HG03280 (cell line): ENCODE data around the gene CTCFL.

ENCODE experiments used
- ATAC-seq: cut with Tn5 transposase; IDR thresholded peaks from one replicate; pipeline ENCODE4 v1.9.1; 2021; ENCODE audit warnings: mild to moderate bottlenecking, moderate library complexity; ENCODE audit not compliant: unreplicated experiment

Gene CTCFL

DNA sequence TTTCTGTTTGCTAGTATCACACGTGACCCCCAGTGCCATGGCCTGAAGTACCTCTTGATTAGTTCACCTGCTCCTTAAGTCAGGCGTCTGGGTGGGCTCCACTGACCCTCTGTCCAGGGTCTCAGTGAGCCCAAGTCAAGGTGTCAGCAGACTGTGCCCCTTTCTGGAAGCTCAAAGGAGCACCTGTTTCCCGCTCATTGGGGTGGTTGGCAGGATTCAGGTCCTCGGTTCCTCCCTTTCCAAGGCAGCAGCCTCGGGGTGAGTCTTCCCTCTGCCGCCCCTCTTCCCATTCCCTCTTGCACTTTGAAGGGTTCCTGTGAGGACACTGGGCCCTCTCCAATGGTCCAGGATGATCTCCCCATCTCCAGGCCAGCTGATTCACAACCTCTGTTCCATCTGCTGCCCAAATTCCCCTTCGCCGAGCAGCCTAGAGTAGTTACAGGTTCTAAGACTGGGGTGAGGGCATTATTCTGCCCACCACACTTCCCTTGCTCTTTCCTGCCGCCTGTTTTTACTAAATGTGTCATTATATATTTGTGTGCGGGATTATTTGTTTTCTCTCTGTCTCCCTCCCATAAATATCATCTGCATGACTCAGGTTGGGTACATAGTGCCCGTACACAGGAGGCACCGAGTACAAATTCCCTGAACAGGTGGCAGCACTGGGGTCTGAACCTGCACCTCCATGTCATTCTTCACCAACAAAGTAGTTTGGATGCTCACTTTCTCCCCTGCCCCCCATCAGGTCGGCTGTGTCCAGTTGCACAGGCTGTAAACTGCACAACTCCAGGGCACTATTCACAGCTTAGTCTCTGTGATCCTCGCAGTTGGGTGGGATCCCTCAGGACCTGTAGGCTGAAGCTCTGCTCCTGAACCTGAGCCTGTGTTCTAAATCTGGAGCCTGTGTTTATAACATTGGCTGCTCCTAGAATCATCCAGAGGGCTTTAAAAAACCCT is 75.3 kb downstream of the CTCFL start:
- ATAC-seq = no peak

DNA sequence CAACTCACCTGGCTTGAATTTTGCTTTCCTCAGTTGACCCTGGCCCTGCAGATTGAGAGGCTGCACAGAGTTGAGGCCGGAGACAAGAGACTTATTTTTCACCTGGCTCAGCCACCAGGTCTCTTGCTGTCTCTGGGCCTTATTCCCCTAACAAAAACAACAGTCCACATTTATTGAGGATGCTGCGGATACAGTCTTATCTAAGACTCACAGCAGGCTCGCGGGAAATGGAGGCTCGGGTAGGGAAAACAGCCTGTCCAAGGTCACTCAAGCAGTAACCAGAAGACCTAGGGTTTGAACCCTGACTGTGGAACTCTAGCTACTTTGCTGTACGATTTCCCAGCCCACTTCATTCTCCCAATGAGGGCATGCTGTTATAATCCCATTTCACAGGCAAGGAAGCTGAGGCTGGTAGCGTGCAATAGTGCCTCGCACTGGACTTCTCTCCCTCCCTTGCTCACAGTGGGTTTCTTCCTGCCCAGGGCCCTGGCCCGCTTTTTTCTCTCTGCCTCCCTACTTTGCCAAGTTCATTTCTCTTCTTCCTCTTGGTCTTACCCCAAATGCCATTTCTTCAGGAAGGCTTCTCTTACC is 76.1 kb downstream of the CTCFL start:
- ATAC-seq = no peak
